Measurements from ENCODE around the gene GRID1.

DNA sequence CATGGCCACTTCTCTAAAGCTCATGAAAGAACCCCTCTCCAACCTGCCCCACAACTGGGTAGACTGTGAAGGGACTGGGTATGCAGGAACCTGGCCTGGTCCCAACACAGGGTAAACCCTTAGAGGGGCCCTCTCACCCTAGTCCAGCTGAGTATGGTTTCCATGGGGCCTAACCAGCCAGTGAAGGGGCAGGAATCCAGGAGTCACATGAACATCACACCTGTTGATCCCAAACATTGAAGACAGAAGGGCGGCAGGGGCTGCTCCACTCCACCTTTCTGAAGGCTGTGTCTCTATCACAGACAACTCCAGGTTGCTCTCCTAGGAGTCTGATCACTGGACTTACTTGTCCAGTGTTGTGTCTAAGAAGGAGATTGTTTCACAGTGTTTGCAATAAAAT is 30.8 kb downstream of the GRID1 start:
- TF ChIP-seq CTCF (IDR thresholded peaks at IDR 0.05) (no peak), POLR2A (IDR thresholded peaks at IDR 0.05) (no peak)
